Inflammatory macrophage treated with lipopolysaccharide for 1 hour (primary cell): ENCODE results near the gene RNF2.
"Not testable (repeated sequence)": the region's sequence is repeated elsewhere in the genome, so short reads cannot be mapped to it uniquely, and the experiment has no call there.

Experiments
- DNase-seq, 2 donors: peaks; one replicate each; pipeline ENCODE4 v3.0.0-alpha.2; 2020 to 2022

RNF2 gene

DNA sequence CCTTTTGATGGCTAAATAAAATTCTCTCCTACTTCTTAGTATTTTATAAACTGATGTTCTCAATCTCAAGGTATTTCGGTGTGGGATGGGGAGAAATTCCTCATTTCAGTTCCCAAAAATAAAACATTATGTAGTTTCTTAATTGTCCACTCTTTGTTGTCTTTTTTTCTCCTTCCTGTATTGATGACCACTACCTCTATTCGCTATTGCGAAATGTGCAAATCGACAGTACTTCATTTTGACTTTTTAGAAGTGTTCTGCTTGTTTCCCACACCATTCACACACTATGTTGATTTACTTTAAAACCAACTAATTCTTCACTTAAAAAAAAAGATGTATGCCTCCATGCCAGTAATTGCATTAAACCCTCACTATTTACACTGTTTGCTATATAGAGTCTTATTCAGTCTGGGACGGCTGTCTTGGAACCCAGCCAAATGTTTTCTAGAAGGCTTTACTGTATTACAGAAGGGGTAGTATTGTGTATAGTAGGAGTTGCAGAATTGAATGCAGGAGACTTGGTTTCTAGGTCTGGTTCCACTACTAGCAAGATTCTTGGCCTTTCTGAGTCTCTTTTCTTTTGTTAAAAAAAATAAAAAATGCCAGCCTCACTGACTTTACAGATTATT lies 5.6 kb downstream of the RNF2 start:
- DNase-seq = peak in 1 of 2 donors; percentile 21

- no peak for DNase-seq
Measured at GRCh38 chr1:185053204-185053603, 7.8 kb downstream of the RNF2 start.

DNA sequence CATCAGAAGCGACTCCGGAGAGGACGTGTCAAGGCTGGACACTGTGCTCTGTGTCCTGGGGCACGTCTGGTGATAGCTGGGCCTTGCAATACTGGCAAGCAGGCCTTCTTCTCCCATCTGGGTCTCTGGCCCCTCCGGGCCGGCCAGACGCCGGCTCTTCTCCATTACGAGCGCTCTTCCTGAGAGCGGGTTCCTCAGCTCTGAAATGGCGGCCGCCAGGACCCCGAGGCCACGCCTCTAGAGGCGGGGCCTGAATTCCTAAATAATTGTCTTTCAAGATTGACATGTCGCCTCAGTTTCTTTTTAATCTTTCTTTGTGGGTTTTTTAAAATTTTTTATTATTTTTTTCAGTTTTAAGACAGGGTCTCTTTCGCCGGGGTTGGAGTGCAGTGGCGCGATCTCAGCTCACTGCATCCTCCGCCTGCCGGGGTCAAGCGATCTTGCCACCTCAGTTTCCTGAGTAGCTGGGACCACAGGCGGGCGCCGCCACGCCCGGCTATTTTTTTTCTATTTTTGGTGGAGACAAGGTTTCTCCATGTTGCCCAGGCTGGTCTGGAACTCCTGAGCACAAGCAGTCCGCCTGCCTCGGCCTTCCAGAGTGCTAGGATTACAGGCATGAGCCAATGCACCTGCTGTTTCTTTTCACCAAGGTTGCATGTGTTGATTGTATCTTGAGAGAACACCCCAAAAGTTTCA lies 9.2 kb downstream of the RNF2 start:
- DNase-seq = no peak

DNA sequence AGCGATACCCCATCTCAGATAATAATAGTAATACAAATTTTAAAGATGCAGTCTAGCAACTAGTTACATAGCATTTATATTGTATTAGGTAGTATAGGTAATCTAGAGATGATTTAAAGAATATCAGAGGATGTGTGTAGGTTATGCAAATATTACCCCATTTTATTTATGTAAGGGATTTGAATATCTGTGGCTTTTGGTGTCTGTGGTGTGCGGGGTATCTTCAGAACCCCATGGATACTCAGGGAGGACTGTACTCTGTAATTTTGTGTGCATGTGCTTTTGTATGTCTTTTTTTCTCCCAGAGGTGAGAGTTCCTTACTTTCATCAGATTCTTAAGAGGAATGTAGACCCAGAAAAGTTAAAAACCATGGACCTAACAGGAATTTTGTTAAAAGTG lies 12.8 kb downstream of the RNF2 start:
- DNase-seq = no peak

DNA sequence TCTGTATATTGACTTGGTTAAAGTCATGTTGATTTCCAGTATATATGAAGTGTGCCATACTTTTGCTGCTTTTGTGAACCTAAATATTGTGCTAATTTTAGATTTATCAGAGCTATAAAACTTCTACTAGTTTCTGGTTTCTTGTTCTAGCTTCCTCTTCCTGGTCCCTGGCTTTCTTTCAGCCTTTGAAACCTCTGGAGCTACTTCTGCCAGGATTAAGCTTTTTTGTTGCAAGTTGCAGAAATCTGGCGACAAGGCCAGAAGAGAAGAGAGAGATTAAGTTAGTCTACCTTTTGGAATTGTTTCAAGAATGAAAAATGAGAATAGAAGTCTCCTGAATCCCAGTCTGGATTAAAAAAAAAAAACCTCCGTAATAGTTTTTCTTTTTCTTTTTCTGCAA lies 13.5 kb downstream of the RNF2 start:
- DNase-seq = no peak

DNA sequence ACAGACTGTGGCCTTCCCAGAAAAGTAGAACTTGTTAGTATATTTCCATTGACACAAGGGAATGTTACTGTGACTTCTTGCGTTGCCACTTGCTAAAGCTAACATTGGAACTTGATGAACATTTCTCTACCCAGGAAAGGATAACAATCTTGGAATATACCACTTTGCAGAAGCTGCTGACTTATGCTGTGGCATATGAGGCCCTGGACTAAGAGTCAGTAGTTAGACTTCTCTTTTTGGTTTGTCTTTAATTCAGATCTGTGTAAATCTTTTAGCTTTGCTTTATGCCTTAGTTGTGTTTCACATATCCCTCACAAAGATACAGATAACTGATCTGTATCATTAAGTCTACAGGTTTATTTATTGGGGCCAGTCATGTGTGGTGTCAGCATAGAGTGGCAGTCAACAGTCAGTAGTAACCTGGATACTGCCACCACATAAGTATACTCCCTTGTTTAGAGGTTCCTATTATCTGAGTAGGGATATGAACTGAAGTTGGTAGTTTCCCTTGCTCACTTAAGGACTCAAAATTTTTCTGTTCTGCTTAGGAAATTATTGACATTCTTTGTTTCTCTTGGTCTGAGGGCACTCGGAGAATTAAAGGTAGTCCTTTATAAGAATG lies 14.7 kb downstream of the RNF2 start:
- DNase-seq = no peak

DNA sequence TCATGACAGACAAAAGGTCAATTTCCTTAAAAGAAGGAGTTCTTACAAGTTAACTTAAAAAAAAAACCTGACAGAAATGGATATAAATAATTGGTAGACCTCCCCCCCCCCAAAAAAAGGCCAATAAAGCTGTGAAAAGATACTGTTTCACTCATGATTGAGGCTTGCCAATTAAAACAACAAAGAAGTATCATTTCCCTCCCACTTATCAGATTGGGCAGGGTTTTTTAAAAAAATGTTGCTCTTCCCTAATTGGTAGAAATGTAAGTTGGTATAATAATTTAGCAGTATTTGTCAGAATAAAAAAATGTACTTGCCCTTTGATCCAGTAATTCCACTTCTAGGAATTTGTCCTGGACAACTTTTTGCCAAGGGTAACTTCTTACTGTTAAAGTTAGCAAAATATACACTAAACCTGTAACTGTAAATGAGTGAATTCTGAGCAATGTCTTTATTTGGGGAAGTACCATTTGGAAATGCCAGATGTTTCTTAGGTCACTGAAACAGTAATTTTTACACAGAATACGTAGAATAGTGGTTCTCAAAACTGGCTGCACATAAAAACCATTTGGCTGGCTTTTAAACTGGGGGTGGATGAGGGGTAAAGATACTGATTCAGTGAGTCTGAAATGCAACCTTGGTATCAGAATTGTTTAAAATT lies 17.5 kb downstream of the RNF2 start:
- DNase-seq = peak; percentile 64 to 70

DNA sequence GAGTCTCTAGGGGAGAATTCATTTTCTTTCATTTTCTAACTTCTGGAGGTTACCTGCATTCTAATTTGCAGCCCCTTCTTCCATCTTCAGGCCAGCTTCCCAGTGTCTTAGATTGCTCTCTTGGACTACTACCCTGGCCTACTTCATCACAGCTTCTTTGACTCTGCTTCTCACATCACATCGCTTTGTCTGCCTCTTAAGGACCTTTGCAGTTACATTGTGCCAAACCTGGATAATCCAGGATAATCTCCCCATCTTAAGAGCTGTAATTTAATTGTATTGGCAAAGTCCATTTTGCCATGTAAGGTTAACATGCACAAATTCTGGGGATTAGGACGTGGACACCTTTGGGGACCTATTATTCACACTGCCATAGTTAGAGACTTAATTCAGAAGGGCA lies 18.4 kb downstream of the RNF2 start:
- no peak for DNase-seq

DNA sequence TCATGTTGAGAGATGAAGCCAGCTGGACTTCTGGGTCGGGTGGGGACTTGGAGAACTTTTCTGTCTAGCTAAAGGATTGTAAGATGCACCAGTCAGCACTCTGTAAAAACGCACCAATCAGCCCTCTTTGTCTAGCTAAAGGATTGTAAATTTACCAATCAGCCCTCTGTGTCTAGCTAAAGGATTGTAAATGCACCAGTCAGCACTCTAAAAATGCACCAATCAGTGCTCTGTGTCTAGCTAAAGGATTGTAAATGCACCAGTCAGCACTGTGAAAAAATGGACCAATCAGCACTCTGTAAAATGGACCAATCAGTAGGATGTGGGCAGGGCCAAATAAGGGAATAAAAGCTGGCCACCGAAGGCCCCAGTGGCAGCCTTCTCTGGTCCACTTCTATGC lies 19.6 kb downstream of the RNF2 start:
- DNase-seq = not testable (repeated sequence)

DNA sequence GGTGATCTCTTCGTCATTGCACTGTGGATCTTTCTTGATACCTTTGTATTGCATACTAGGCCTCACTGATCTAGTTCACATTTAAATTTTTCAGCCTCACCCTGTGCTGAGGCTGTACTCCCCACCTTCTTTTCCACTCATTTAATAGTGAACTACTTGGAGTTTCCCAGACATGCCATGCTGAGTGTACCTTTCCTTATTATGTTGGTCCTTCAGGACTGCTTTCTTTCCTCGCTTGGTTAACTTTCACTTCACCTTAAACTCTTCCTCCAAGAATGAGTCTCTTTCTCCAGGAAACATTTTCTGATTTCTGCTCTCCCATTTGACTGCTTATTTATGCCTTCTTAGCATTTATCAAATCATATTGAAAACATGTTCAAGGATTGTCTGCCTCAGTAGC lies 20.8 kb downstream of the RNF2 start:
- no peak for DNase-seq

DNA sequence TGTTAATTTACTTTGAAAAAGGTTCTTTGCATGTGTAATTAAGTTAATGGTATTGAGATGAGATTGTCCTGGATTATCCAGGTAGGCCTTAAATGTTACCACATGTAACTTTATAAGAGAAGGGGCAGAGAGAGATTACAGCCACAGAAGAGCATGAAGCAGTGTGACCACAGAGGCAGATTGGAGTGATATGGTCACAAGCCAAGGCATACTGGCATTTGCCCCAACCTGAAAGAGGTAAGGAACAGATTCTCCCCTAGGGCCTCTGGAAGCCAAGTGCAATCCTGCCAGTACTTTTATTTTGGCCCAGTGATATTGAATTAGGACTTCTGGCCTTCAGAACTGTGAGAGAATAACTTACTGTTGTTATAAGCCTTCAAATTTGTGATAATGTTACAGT lies 23.0 kb downstream of the RNF2 start:
- no peak for DNase-seq

- DNase-seq = no peak
Measured at GRCh38 chr1:185069202-185069772, 23.9 kb downstream of the RNF2 start.

- DNase-seq = no peak
Measured at GRCh38 chr1:185070051-185070450, 24.7 kb downstream of the RNF2 start.

DNA sequence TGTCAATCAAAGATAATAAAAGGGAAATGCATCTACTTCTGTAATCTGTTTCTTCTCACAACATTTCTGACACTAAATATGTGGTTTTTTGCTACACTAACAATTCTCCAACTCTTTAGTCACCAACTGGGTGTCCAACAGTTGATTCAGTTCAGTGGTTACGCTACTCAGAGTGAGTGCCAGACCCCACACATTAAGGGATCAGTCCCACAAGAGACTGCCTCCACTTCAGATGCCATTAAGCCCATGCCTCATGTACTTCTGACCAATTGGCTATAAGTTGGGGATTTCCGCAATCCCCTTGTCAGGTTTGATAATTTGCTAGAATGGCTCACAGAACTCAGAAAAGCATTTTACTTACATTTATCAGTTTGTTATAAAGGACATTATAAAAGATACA lies 28.4 kb downstream of the RNF2 start:
- DNase-seq = no peak

- no peak for DNase-seq
Measured at GRCh38 chr1:185074307-185074706, 28.9 kb downstream of the RNF2 start.

DNA sequence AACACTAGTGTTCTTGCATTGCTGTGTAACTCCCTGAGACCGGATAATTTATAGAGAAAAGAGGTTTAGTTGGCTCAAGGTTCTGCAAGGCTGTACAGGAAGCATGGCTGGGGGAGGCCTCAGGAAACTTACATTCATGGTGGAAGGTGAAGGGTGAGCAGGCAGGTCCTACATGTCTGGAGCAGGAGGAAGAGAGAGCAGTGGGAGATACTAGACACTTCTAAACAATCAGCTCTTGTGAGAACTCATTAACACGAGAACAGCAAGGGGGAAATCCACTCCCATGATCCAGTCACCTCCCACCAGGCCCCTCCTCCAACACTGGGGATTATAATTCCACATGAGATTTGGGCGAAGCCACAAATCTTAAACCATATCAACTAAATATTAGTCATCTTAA lies 30.1 kb downstream of the RNF2 start:
- no peak for DNase-seq

DNA sequence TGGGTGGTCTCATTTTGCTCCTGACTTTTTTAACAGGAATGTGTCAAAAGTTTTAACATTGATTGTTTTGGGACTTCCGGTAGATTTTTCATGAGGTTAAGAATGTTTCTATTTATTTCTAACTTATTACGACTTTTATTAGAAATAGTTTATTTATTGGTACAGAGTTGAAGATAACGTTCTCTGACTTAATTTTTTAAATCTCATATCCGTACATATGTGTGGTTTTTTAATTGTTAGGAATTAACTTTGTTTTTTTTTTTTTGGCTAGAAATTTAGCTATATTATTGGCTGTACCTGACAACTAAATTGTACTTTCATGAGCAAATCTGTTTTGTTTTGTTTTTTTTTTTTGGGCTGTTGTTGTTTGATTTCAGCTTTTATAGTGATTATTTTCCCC lies 32.0 kb downstream of the RNF2 start:
- no peak for DNase-seq

- no peak for DNase-seq
Measured at GRCh38 chr1:185080422-185080821, 35.1 kb downstream of the RNF2 start.

DNA sequence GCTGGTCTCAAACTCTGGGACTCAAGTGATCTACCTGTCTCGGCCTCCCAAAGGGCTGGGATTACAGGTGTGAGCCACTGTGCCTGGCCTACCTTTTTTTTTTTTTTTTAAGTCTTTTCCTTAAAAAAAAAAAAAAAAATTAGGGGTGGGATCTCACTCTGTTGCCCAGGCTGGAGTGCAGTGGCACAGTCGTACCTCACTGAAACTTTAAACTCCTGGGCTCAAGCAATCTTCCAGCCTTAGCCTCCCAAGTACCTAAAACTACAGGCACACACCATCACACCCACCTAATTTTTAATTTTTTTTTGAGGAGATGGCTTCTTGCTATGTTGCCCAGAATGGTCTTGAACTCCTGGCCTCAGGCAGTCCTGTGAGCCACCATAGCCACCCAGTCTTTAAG lies 38.5 kb downstream of the RNF2 start:
- DNase-seq = no peak

DNA sequence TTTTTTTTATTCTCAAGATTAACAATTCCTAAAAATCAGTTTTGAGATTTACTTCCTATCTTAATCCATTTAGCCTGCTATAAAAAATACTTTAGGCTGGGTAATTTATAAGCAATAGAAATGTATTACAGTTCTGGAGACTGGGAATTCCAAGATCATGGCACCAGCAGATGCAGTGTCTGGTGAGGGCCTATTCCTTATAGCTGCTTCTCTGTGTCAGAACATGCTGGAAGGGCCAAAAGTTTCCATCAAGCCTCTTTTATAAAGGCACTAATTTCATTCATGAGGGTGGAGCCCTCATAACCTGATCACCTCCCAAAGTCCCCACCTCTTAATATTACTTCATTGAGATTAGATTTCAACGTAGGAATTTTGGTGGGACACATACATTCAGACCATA lies 41.7 kb downstream of the RNF2 start:
- no peak for DNase-seq

DNA sequence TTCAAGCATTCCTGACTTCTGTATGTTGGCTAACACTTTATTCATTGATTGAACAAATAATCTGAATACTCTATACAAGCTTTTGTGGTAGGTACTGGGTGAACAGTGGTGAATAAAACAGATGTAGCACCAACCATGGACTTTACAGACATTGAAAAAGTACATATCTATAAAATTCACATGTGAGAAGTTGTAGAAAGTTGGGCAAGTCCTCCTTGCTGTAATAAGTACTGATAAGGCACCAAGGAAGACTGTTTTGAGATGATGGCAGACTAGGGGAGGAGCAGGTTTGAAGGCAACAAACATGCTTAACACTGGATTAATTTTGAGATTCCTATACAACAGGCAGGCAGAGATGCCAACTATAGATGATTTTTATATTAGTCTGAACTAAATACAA lies 42.4 kb downstream of the RNF2 start:
- DNase-seq = no peak

GRCh38 chr1:185091480-185091879 lies 46.1 kb downstream of the RNF2 start:
- DNase-seq = no peak

DNA sequence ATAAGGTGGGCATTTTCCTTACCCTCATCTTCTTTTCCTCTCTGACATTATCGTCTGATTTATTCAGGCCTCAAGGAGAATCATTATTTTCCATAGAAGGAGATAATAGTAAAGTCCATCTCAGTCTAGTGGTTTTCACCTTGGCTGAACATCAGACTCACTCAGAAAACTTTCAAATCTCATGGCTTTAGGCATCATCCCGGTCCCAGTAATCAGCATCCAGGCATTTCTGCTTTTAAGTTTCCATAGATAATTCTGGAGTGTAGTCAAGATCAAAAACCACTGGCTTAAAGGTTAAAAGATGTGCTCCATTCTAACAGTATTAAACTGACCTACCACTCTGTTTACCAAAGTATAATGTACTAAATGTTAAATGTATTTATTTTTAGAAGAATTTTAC lies 49.4 kb downstream of the RNF2 start:
- DNase-seq = no peak

- DNase-seq = no peak
Measured at GRCh38 chr1:185096531-185096930, 51.2 kb downstream of the RNF2 start.
